SJCRH30 (cell line): Measurements from ENCODE around the gene FEZF1. TPM values are rescaled to one million over a fixed set of nuclear protein-coding genes. Genes with fewer than 3 reads are reported as not detected.

Experiments used
- DNase-seq, 2 experiments: peaks; one replicate each; pipeline ENCODE4 v3.0.0-alpha.2; 2015 to 2020
- H3K27ac ChIP-seq: fragments of 250-450 bp; sonication (Bioruptor Pico); 2 replicates; pipeline ENCODE4 v1.5.1; 2020; ENCODE audit warnings: mild to moderate bottlenecking, moderate library complexity
- H3K27me3 ChIP-seq: fragments of 250-450 bp; sonication (Bioruptor Pico); 2 replicates; pipeline ENCODE4 v1.5.1; 2020; ENCODE audit warnings: mild to moderate bottlenecking, moderate library complexity
- H3K36me3 ChIP-seq: fragments of 250-450 bp; sonication (Bioruptor Pico); 2 replicates; pipeline ENCODE4 v1.5.1; 2020; ENCODE audit warnings: mild to moderate bottlenecking, moderate library complexity
- H3K4me1 ChIP-seq: fragments of 250-450 bp; sonication (Bioruptor Pico); 2 replicates; pipeline ENCODE4 v1.5.1; 2020; ENCODE audit warnings: mild to moderate bottlenecking, moderate library complexity
- H3K4me3 ChIP-seq: fragments of 250-450 bp; sonication (Bioruptor Pico); 2 replicates; pipeline ENCODE4 v1.5.1; 2020; ENCODE audit warnings: mild to moderate bottlenecking, moderate library complexity
- H3K9me3 ChIP-seq: fragments of 250-450 bp; sonication (Bioruptor Pico); replicated peaks from 2 replicates; pipeline ENCODE4 v1.5.1; 2020; ENCODE audit warnings: mild to moderate bottlenecking, moderate library complexity
- total RNA-seq: library from RNA; depleted of rRNA; stranded (reverse); fragments of >200 nt; shearing (Covaris generic); gene quantifications from 2 replicates; pipeline ENCODE4 v1.2.3, GENCODE V29; 2014

FEZF1 gene
- total RNA-seq, 1 experiment from 2014 or later: not detected

- Histone ChIP-seq H3K4me3 (no peak overlapping the region), H3K27me3 (peaks cover 28% of the 10 kb centered on the region; the same call in 1 of the 2 replicates), H3K4me1 (no peaks in the 10 kb centered on the region), H3K27ac (no peak overlapping the region), H3K9me3 (no peaks in the 10 kb centered on the region), H3K36me3 (no peaks in the 10 kb centered on the region)
- no peak for DNase-seq
Measured at GRCh38 chr7:122312789-122313188, 8.2 kb upstream of the FEZF1 start.

GRCh38 chr7:122311734-122312450, 7.3 kb upstream of the FEZF1 start:
- no peak for DNase-seq
- Histone ChIP-seq H3K27me3 (peaks cover 28% of the 10 kb centered on the region; the same call in 1 of the 2 replicates), H3K36me3 (no peaks in the 10 kb centered on the region), H3K4me1 (no peaks in the 10 kb centered on the region), H3K27ac (no peak overlapping the region), H3K9me3 (no peaks in the 10 kb centered on the region), H3K4me3 (no peak overlapping the region)

- no peak for DNase-seq
- Histone ChIP-seq H3K4me3 (no peak overlapping the region), H3K36me3 (no peaks in the 10 kb centered on the region), H3K4me1 (no peaks in the 10 kb centered on the region), H3K27ac (no peak overlapping the region), H3K27me3 (peaks cover 28% of the 10 kb centered on the region; the same call in 1 of the 2 replicates), H3K9me3 (no peaks in the 10 kb centered on the region)
Measured at GRCh38 chr7:122311050-122311700, 6.6 kb upstream of the FEZF1 start.

- Histone ChIP-seq H3K36me3 (no peaks in the 10 kb centered on the region), H3K27me3 (peaks cover 25% of the 10 kb centered on the region; the same call in 1 of the 2 replicates), H3K9me3 (no peaks in the 10 kb centered on the region), H3K4me3 (no peak overlapping the region), H3K4me1 (no peaks in the 10 kb centered on the region), H3K27ac (no peak overlapping the region)
- no peak for DNase-seq
Measured at GRCh38 chr7:122310119-122311021, 5.8 kb upstream of the FEZF1 start.

GRCh38 chr7:122309421-122309820, 4.9 kb upstream of the FEZF1 start:
- DNase-seq: no peak
- H3K27me3 ChIP-seq: peaks cover 23% of the 10 kb centered on the region; the same call in 1 of the 2 replicates

GRCh38 chr7:122307228-122307621, 2.7 kb upstream of the FEZF1 start:
- H3K4me1 ChIP-seq: no peaks in the 10 kb centered on the region
- no peak for DNase-seq
- H3K4me3 ChIP-seq: no peak overlapping the region
- H3K36me3 ChIP-seq: no peaks in the 10 kb centered on the region
- H3K27me3 ChIP-seq: peaks cover 19% of the 10 kb centered on the region; the same call in 1 of the 2 replicates
- H3K27ac ChIP-seq: no peak overlapping the region
- no peaks in the 10 kb centered on the region for H3K9me3 ChIP-seq

More at GRCh38 chr7:122309421-122309820, 4.9 kb upstream of the FEZF1 start:
- Histone ChIP-seq H3K27ac (no peak overlapping the region), H3K4me3 (no peak overlapping the region), H3K4me1 (no peaks in the 10 kb centered on the region), H3K36me3 (no peaks in the 10 kb centered on the region), H3K9me3 (no peaks in the 10 kb centered on the region)

- no peak for DNase-seq
- no peak overlapping the region for H3K27ac ChIP-seq
- H3K4me3 ChIP-seq: no peak overlapping the region
- peaks cover 17% of the 10 kb centered on the region; the same call in 1 of the 2 replicates for H3K27me3 ChIP-seq
- H3K36me3 ChIP-seq: no peaks in the 10 kb centered on the region
- H3K9me3 ChIP-seq: no peaks in the 10 kb centered on the region
- H3K4me1 ChIP-seq: no peaks in the 10 kb centered on the region
Measured at GRCh38 chr7:122306320-122307227, 2.0 kb upstream of the FEZF1 start.

- DNase-seq: no peak
- Histone ChIP-seq H3K36me3 (no peaks in the 10 kb centered on the region), H3K27me3 (peaks cover 17% of the 10 kb centered on the region; the same call in 1 of the 2 replicates), H3K27ac (no peak overlapping the region), H3K4me1 (no peaks in the 10 kb centered on the region), H3K4me3 (no peak overlapping the region), H3K9me3 (no peaks in the 10 kb centered on the region)
Measured at GRCh38 chr7:122305475-122306319, 1.1 kb upstream of the FEZF1 start.

- Histone ChIP-seq H3K4me3 (no peak overlapping the region), H3K27me3 (peaks cover 17% of the 10 kb centered on the region; the same call in 1 of the 2 replicates), H3K36me3 (no peaks in the 10 kb centered on the region), H3K4me1 (no peaks in the 10 kb centered on the region), H3K27ac (no peak overlapping the region), H3K9me3 (no peaks in the 10 kb centered on the region)
- DNase-seq: no peak
Measured at GRCh38 chr7:122304996-122305421, 459 bp upstream of the FEZF1 start.

- Histone ChIP-seq H3K27me3 (peaks cover 8% of the 10 kb centered on the region), H3K4me1 (no peaks in the 10 kb centered on the region), H3K36me3 (no peaks in the 10 kb centered on the region), H3K4me3 (no peak overlapping the region), H3K9me3 (no peaks in the 10 kb centered on the region), H3K27ac (no peak overlapping the region)
- DNase-seq: no peak
Measured at GRCh38 chr7:122303531-122304318, 825 bp downstream of the FEZF1 start.

- Histone ChIP-seq H3K4me1 (no peaks in the 10 kb centered on the region), H3K27ac (no peak overlapping the region), H3K4me3 (no peak overlapping the region), H3K27me3 (peaks cover 4% of the 10 kb centered on the region), H3K36me3 (no peaks in the 10 kb centered on the region), H3K9me3 (no peaks in the 10 kb centered on the region)
- DNase-seq: no peak
Measured at GRCh38 chr7:122302761-122303530, 1.6 kb downstream of the FEZF1 start.
